ENCODE data around the gene SUPV3L1. TPM values are rescaled to one million over a fixed set of nuclear protein-coding genes. Genes with fewer than 3 reads are reported as not detected.

Gene SUPV3L1
- total RNA-seq, 3 donors from 2014 or later (not counting 1 experiment from before 2014, with no cell fraction given), result 56.6 to 104 (median 67.1) TPM

GRCh38 chr10:69216577-69217118 is 36.6 kb downstream of the SUPV3L1 start:
- H3K27me3 ChIP-seq (ENCODE audit: control insufficient read depth, insufficient read depth, low read length), result no peaks in the 10 kb centered on the region
- Mint-ChIP-seq H3K4me3 (no peak overlapping the region), H3K4me1 (peaks cover 29 to 48% of the 10 kb centered on the region in 2 donors), H3K9me3 (no peaks in the 10 kb centered on the region), H3K27ac (peak overlapping the region in 1 of 2 donors; percentile 84), H3K27me3 (ENCODE audit: low read depth in 2 of 2) (no peaks in the 10 kb centered on the region), H3K36me3 (no peaks in the 10 kb centered on the region)
- H3K4me1 ChIP-seq (ENCODE audit: control insufficient read depth, insufficient read depth, low read length), result peaks cover 18% of the 10 kb centered on the region
- H3K36me3 ChIP-seq (ENCODE audit: control insufficient read depth, insufficient read depth, low read length), result no peaks in the 10 kb centered on the region
- no peaks in the 10 kb centered on the region for H3K9me3 ChIP-seq (ENCODE audit: control insufficient read depth, insufficient read depth, low read length)
- no peak for TF ChIP-seq CTCF (IDR thresholded peaks at IDR 0.05)
- no peak overlapping the region for H3K4me3 ChIP-seq (ENCODE audit: low read length)
- intact Hi-C loops (cut with micrococcal nuclease), result no loop called here
- no peak overlapping the region for H3K27ac ChIP-seq (ENCODE audit: low read length)
- DNase-seq (no peak), ATAC-seq (no peak)
- WGBS (ENCODE audit: insufficient coverage), result 90% methylated on average over 10 of the region's 11 CpGs

DNA sequence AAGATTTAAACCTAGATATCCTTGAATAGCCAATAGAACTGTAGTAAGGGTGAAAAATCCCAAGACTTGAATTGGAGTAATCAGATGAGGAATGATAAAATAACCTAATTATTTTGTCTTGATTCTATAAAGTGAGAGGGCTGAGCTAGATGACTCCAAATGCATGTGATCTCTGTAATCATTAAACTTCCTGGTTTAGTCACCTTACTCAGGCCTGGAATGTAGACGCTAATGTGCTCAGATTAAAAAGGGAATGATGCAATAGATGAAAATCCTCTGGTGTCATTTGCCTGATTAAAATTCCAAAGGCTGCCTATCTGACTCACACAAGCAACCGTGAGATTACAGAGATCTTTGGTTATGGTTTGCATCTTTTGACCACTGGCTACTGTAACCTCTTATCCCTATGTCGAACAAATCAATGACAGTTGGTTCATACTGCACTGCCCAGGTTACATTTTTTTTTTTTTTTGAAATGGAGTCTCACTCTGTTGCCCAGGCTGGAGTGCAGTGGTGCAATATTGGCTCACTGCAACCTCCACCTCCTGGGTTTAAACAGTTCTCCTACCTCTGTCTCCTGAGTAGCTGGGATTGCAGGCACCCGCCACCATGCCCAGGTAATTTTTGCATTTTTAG is 37.2 kb downstream of the SUPV3L1 start:
- peaks cover 35 to 54% of the 10 kb centered on the region in 2 donors for H3K4me1 Mint-ChIP-seq
- no peak overlapping the region for H3K27ac Mint-ChIP-seq
- WGBS (ENCODE audit: insufficient coverage), result 93% methylated on average over 4 of the region's 4 CpGs
- no peaks in the 10 kb centered on the region for H3K9me3 Mint-ChIP-seq
- H3K4me3 ChIP-seq (ENCODE audit: low read length), result no peak overlapping the region
- H3K36me3 ChIP-seq (ENCODE audit: control insufficient read depth, insufficient read depth, low read length), result no peaks in the 10 kb centered on the region
- no peaks in the 10 kb centered on the region for H3K9me3 ChIP-seq (ENCODE audit: control insufficient read depth, insufficient read depth, low read length)
- TF ChIP-seq CTCF (IDR thresholded peaks at IDR 0.05), result no peak
- H3K27me3 ChIP-seq (ENCODE audit: control insufficient read depth, insufficient read depth, low read length), result no peaks in the 10 kb centered on the region
- no peak for DNase-seq
- no peak overlapping the region for H3K4me3 Mint-ChIP-seq
- no peak for ATAC-seq
- H3K27me3 Mint-ChIP-seq (ENCODE audit: low read depth in 2 of 2), result no peaks in the 10 kb centered on the region
- peaks cover 24% of the 10 kb centered on the region for H3K4me1 ChIP-seq (ENCODE audit: control insufficient read depth, insufficient read depth, low read length)
- intact Hi-C loops (cut with micrococcal nuclease), result no loop called here
- H3K36me3 Mint-ChIP-seq, result no peaks in the 10 kb centered on the region
- no peak overlapping the region for H3K27ac ChIP-seq (ENCODE audit: low read length)

DNA sequence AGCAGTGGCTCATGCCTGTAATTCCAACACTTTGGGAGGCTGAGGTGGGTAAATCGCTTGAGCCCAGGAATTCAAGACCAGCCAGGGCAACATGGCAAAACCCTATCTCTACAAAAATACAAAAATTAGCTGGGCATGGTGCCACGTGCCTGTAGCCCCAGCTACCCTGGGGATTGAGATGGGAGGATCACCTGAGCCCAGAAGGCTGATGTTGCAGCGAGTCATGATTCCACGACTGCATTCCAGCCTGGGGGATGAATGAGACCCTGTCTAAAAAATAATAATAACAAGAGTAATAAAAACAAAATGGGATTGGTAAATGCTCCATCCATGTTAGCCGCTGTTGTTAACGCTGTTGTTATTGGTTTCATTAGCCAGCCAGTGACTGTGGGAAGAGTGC is 38.8 kb downstream of the SUPV3L1 start:
- WGBS (ENCODE audit: insufficient coverage), result 85% methylated on average over 4 of the region's 6 CpGs

More for the DNA sequence above, 38.8 kb downstream of the SUPV3L1 start:
- Histone ChIP-seq H3K9me3 (ENCODE audit: control insufficient read depth, insufficient read depth, low read length) (no peaks in the 10 kb centered on the region), H3K36me3 (ENCODE audit: control insufficient read depth, insufficient read depth, low read length) (no peaks in the 10 kb centered on the region), H3K27me3 (ENCODE audit: control insufficient read depth, insufficient read depth, low read length) (no peaks in the 10 kb centered on the region), H3K4me1 (ENCODE audit: control insufficient read depth, insufficient read depth, low read length) (peaks cover 32% of the 10 kb centered on the region), H3K4me3 (ENCODE audit: low read length) (no peak overlapping the region), H3K27ac (ENCODE audit: low read length) (no peak overlapping the region)
- H3K4me1 Mint-ChIP-seq, result peaks cover 41 to 60% of the 10 kb centered on the region in 2 donors
- H3K27ac Mint-ChIP-seq, result no peak overlapping the region
- TF ChIP-seq CTCF (IDR thresholded peaks at IDR 0.05), result no peak
- H3K36me3 Mint-ChIP-seq, result no peaks in the 10 kb centered on the region
- no peaks in the 10 kb centered on the region for H3K9me3 Mint-ChIP-seq
- H3K27me3 Mint-ChIP-seq (ENCODE audit: low read depth in 2 of 2), result no peaks in the 10 kb centered on the region
- H3K4me3 Mint-ChIP-seq, result no peak overlapping the region
- intact Hi-C loops (cut with micrococcal nuclease), result no loop called here
- DNase-seq (no peak), ATAC-seq (no peak)

Measured in natural killer cell (primary cell).